GM19452 (cell line): ENCODE data around the gene SCG2.

Source experiments
- ATAC-seq: cut with Tn5 transposase; IDR thresholded peaks from one replicate; pipeline ENCODE4 v1.9.1; 2021; ENCODE audit not compliant: unreplicated experiment

SCG2 gene

DNA sequence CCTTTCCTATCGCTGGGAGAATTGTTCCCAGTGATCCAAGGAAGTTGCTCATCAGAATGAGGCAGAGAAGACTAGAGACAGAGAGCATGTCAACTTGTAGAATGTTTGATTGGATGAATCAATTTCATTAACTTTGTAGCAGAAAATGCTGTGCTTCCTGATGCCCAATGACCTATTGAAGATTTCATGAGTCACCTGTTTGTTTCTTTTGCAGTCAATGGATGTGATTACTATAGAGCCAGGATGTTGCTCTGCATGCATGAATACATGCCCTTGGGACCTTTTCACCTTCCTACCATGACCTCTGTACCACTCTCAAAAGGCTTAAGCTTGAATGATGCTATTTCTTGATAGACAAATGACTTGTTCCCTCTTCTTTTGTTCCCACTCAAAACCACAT, 23.3 kb downstream of the SCG2 start:
- ATAC-seq: no peak

DNA sequence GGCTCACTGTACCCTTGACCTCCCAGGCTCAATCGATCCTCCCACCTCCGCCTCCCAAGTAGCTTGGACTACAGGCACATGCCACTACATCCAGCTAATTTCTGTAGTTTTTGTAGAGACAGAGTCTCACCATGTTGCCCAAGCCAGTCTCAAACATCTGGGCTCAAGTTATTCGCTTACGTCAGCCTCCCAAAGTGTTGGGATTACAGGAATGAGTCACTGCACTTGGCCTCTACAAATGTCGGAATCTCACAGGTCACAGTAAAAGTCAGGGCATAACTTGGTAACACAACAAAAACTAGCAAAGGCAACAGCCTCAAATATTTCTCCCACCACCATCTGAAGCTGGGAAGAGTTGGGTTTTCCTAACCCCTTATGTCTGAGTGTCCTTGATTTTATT, 25.3 kb downstream of the SCG2 start:
- ATAC-seq: no peak

DNA sequence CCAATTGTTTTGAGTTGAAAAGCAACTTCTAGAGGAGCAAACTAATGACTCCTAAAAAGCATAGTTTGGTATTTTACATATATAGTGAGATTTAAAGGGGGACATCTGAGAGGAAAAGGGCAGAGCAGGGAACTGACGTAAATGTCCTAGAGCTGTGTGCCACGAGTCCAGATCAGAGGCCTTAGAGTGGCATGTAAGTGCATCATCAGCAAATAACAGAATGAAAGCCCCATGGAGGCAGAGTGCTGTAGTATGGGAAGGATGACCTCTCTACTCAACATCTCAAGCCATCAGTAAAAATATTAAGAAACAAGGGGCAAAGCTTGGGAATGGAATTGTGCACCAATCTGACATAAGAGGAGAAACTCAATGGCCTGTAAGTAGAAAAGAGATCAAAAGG, 31.4 kb downstream of the SCG2 start:
- ATAC-seq: no peak

DNA sequence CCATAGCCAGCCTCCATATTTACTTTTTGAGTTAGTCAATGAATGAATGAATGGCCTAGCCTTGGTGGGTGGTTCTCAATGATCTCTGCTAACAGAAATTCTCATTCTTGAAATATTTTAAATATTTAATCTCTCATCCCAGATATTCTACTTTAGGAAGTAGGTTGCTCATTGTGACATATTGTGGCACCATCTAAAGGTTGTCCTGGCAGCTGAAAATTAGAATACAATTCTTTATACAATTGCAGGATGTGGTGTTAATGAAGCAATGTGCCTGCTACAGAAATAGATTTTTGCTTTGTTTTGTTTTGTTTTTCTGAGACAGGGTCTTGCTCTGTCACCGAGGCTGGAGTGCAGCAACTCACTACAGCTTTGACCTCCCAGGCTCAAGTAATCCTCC, 35.8 kb downstream of the SCG2 start:
- no peak for ATAC-seq

DNA sequence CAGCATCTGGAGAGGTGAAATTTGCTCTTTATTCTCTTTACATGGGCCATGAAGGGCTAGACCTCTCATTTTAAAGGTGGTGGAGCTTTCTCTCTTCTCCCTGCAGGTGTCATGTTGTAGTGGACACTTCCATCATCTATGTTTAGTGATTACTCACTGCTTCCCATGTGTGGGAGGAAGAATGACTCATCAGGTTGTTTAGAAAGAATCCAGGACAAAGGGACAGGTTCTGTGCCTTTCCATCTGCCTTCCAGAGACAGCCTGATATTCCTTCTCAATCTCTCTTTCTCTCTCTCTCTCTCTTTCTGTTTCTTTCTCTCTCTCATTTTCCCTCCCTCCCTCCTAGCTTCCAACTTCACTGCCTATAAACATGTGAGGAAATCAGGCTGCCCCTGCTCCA, 38.7 kb downstream of the SCG2 start:
- ATAC-seq: no peak

DNA sequence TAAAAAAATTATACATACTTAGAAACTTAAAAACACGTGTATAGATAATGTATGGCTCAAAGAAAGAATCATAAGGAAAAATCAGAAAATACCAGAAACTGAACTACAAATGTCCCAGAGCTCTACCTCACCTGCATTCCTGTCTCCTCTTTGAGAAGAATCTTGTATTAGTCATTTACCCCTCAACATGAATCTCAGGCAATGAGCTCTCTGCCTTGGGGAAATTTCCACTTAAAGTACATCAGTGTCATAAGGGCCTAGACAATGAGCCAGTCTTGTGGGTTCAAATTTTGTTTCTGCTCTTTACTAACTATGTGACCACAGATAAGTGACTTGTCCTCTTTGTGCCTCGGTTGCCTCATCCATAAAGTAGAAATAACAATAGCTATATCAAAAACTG, 40.1 kb downstream of the SCG2 start:
- ATAC-seq: no peak

DNA sequence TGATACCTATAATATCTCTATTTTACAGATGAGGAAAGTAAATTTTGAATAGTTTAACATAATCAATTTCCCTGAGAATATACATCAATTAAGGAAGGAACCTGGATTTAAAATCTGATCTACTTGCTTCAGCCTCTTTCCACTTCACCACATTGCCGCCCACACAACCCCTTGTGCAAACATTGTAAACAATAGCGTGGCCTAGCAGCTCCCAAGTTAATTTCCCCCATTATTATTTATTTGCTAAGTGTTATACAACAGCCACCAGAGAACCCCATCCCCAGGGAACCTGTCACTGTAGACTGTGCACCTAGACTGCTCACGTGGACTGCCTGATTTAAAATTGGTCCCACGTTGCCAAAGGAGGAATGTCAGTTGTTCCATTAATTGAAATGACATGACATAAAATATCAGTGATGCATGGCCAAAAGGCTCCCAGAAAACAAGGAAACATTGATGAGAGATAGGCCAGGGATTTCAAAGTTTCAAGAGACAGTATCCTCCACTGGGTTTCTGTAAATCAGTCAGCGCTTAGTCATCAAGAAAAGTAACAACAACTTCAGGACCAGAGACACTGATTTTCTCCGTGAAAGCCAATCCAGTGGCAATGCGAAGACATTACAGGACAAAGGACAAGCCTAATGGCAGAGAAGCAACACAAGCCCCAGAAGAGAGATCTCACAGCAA, 41.3 kb downstream of the SCG2 start:
- ATAC-seq: no peak

DNA sequence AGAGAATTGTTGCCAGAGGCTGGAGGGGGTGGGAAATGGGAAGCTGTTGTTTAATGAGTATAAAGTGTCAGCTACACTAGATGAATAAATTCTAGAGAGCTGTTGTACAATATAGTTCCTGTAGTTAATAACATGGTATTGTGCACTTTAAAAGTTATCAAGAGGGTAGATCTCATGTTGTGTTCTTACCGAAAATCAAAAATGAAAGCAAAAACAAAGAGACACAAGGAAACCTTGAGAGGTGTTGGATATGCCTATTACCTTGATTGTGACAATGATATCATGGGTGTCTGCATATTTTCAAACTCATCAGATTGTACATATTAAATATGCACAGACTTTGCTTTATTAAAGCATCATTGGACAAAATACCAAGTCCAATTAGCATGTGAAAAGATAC, 43.2 kb downstream of the SCG2 start:
- no peak for ATAC-seq

DNA sequence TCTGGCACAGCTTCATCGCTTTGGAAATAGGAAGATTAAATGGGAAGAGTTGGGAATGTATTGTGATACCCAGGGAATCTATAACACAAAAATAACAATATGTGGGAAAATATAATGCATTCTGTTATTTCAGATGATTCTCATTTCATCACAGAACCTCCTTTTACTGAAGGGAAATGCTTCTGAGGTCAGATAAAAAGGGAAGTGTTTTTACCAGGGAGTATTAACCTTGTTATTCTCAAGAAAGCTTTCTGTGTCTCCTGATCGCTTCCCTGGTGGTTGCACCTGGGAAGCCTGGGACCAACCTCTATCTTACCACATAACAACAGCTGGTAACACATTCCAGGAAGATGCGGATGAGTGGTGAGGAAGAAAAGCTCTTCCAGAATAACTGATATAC, 47.2 kb downstream of the SCG2 start:
- ATAC-seq: no peak

DNA sequence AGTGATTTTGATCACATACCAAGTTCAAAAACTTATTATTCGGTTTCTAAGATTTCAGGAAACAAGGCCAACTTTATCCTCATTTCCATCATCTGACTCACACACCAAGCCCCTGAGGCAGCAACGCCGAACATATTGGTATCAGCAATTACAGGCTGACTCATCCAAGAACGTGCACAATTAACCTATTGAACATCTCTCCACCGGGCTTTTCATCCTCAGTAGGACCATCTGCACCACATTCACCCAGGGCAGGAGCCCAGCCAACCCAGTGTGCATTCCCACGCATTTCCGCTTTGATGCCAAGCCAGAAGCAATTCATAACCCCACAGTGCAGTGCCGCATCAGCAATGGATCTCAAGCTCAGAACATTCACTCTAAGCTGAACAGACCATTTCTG, 52.9 kb downstream of the SCG2 start:
- ATAC-seq: no peak

DNA sequence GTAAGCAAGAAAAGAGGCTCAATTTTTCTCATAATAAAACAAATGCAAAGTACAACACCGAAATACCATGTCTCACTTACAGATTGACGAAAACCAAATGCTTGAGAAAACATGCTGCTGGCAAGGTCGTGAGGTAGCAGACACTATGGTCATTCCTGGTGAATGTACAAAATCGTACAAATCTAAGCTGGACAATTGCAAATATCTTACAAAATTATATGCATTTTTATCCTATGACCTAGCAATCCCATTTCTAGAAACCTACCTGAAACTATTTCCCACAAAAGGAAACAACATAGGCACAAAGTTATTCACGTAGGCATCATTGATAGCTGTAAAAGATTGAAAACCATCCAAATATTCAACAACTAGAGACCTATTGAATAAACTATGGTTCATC, 54.0 kb downstream of the SCG2 start:
- ATAC-seq: no peak
